HCT116 (cell line): ENCODE measurements around the gene HEY2. TPM values are rescaled to one million over a fixed set of nuclear protein-coding genes. Genes with fewer than 3 reads are reported as not detected.

Source experiments
- ATAC-seq: fragments of 200-7000 bp; cut with Tn5 transposase; 2 replicates; pipeline ENCODE4 v1.9.1; 2020; ENCODE audit warnings: mild to moderate bottlenecking, moderate library complexity
- BruUV-seq: library from RNA; stranded (reverse); fragments of 400-500 nt; replicated peaks from 2 replicates; lab custom pipeline; 2021; lab: Mats Ljungman, UMichigan
- CTCF ChIA-PET: fragments of 300-600 bp; sonication (Branson Sonifier 250); formaldehyde crosslinking; loops from one replicate; lab custom pipeline; 2021; ENCODE audit warnings: antibody characterized with exemption; lab: Charles Lee
- POLR2A ChIA-PET: fragments of 300-600, 350-600 bp; sonication (Branson Sonifier 250); formaldehyde crosslinking; loops from one replicate; lab custom pipeline; 2021; ENCODE audit warnings: antibody characterized with exemption; lab: Charles Lee
- RAD21 ChIA-PET, 2 experiments: fragments of 300-600 bp; sonication (Branson Sonifier 250); formaldehyde crosslinking; loops; one replicate each; lab custom pipeline; 2023; ENCODE audit warnings: low total read pairs in 2 of 2; ENCODE audit not compliant: uncharacterized antibody in 2 of 2, unreplicated experiment in 2 of 2, low non-redundant PET in 1 of 2; lab: Charles Lee
- DNase-seq: peaks from one replicate; pipeline ENCODE4 v3.0.0-alpha.2; 2010; ENCODE audit warnings: low read depth, low spot score
- H2AFZ ChIP-seq: fragments of 200-600 bp; shearing (Covaris generic), sonication (generic); 2 replicates; pipeline ENCODE4 v1.6.1; 2017; ENCODE audit warnings: low read depth, mixed run types, mixed read lengths, antibody characterized with exemption, low read length; ENCODE audit not compliant: poor library complexity, severe bottlenecking
- H3K27ac ChIP-seq: 2 replicates; pipeline ENCODE4 v1.5.1; 2012; ENCODE audit warnings: low read depth, low read length
- H3K27me3 ChIP-seq: fragments of 200-600 bp; sonication (generic); 2 replicates; pipeline ENCODE4 v1.6.1; 2016; ENCODE audit warnings: mixed run types, low read length, mixed read lengths; ENCODE audit not compliant: insufficient read depth
- H3K36me3 ChIP-seq, 2 experiments: fragments of 200-500 bp in 1 of 2; fragments of 200-600 bp in 1 of 2; sonication (Bioruptor generic) in 1 of 2; sonication (generic) in 1 of 2; 2 replicates each; pipeline versions ENCODE4 v1.5.1 to v1.6.1; 2014 to 2016; ENCODE audit warnings: low read length in 2 of 2, inconsistent platforms in 1 of 2, mixed read lengths in 1 of 2, mixed run types in 1 of 2; ENCODE audit not compliant: insufficient read depth in 2 of 2, control insufficient read depth in 1 of 2
- H3K4me1 ChIP-seq, 2 experiments: fragments of 200-600 bp in 1 of 2; sonication (generic) in 1 of 2; 2 replicates each; pipeline versions ENCODE4 v1.5.1 to v1.6.1; 2012 to 2017; ENCODE audit warnings: low read length in 2 of 2, inconsistent platforms in 1 of 2, mild to moderate bottlenecking in 1 of 2, mixed read lengths in 1 of 2, mixed run types in 1 of 2, moderate library complexity in 1 of 2; ENCODE audit not compliant: insufficient read depth in 2 of 2, control insufficient read depth in 1 of 2
- H3K4me2 ChIP-seq: fragments of 200-600 bp; sonication (generic); 2 replicates; pipeline ENCODE4 v1.6.1; 2017; ENCODE audit warnings: mixed run types, low read length, mixed read lengths
- H3K4me3 ChIP-seq, 2 experiments: fragments of 200-600 bp in 1 of 2; sonication (generic) in 1 of 2; replicated peaks in 1 of 2; 2 replicates each; pipeline ENCODE4 v1.5.1; 2011 to 2016; ENCODE audit warnings: low read length in 2 of 2, control low read depth in 1 of 2, low read depth in 1 of 2, mild to moderate bottlenecking in 1 of 2, mixed read lengths in 1 of 2, mixed run types in 1 of 2
- H3K79me2 ChIP-seq: fragments of 200-600 bp; sonication (generic); 2 replicates; pipeline ENCODE4 v1.6.1; 2017; ENCODE audit warnings: mild to moderate bottlenecking, mixed run types, low read length, moderate library complexity, mixed read lengths; ENCODE audit not compliant: insufficient read depth
- H3K9ac ChIP-seq: fragments of 200-600 bp; sonication (generic); 2 replicates; pipeline ENCODE4 v1.6.1; 2016; ENCODE audit warnings: low read length, mixed read lengths
- H3K9me2 ChIP-seq: fragments of 200-600 bp; sonication (generic), shearing (Covaris generic); 2 replicates; pipeline ENCODE4 v1.6.1; 2017; ENCODE audit warnings: mixed run types, mild to moderate bottlenecking, moderate library complexity; ENCODE audit not compliant: insufficient read depth
- H3K9me3 ChIP-seq, 2 experiments: fragments of 200-500 bp in 1 of 2; fragments of 200-600 bp in 1 of 2; sonication (Bioruptor generic) in 1 of 2; sonication (generic) in 1 of 2; 2 replicates each; pipeline ENCODE4 v1.6.1; 2014 to 2017; ENCODE audit warnings: low read length in 2 of 2, mixed read lengths in 2 of 2, inconsistent platforms in 1 of 2, low read depth in 1 of 2, mild to moderate bottlenecking in 1 of 2, mixed run types in 1 of 2, moderate library complexity in 1 of 2; ENCODE audit not compliant: control insufficient read depth in 1 of 2, insufficient read depth in 1 of 2
- H4K20me1 ChIP-seq: fragments of 200-600 bp; sonication (generic), shearing (Covaris generic); 2 replicates; pipeline ENCODE4 v1.6.1; 2017; ENCODE audit warnings: mixed run types, mild to moderate bottlenecking, moderate library complexity; ENCODE audit not compliant: insufficient read depth
- CBX3 ChIP-seq: IDR thresholded peaks from 2 replicates; pipeline ENCODE4 v1.6.1; 2012; ENCODE audit warnings: low read depth
- CEBPB ChIP-seq: IDR thresholded peaks from 2 replicates; pipeline ENCODE4 v1.6.1; 2012; ENCODE audit warnings: low read depth
- EGR1 ChIP-seq: IDR thresholded peaks from 2 replicates; pipeline ENCODE4 v1.6.1; 2012; ENCODE audit warnings: low read depth
- ELF1 ChIP-seq: IDR thresholded peaks from 2 replicates; pipeline ENCODE4 v1.6.1; 2012; ENCODE audit warnings: low read depth, borderline replicate concordance
- POLR2A ChIP-seq: IDR thresholded peaks from 2 replicates; pipeline ENCODE4 v1.7.0; 2011; ENCODE audit warnings: borderline replicate concordance; ENCODE audit not compliant: insufficient read depth, insufficient read length; ENCODE audit errors: extremely low read depth
- RAD21 ChIP-seq: IDR thresholded peaks from 2 replicates; pipeline ENCODE4 v1.6.1; 2012; ENCODE audit warnings: low read depth, mild to moderate bottlenecking
- SIN3A ChIP-seq: IDR thresholded peaks from 2 replicates; pipeline ENCODE4 v1.6.1; 2012; ENCODE audit warnings: low read depth
- SP1 ChIP-seq: IDR thresholded peaks from 2 replicates; pipeline ENCODE4 v1.6.1; 2012; ENCODE audit warnings: low read depth
- TCF7L2 ChIP-seq: IDR thresholded peaks from 2 replicates; pipeline ENCODE4 v1.7.0; 2011; ENCODE audit warnings: borderline replicate concordance, inconsistent platforms; ENCODE audit not compliant: insufficient read depth, insufficient read length; ENCODE audit errors: extremely low read depth
- YY1 ChIP-seq: IDR thresholded peaks from 2 replicates; pipeline ENCODE4 v1.6.1; 2011; ENCODE audit warnings: low read length, low read depth, moderate library complexity, mild to moderate bottlenecking; ENCODE audit not compliant: insufficient replicate concordance; ENCODE audit errors: extremely low read depth
- ZNF274 ChIP-seq: fragments of 200-500 bp; sonication (Bioruptor generic); IDR thresholded peaks from 2 replicates; pipeline ENCODE4 v1.6.1; 2014; ENCODE audit warnings: mild to moderate bottlenecking, low read depth, low read length, inconsistent platforms
- intact Hi-C: fragments of 100-400 bp; cut with micrococcal nuclease; formaldehyde crosslinking; loops from 2 replicates; pipeline ENCODE4 v1.10.0; 2022
- total RNA-seq: library from RNA; stranded (reverse); gene quantifications from one replicate; pipeline ENCODE4 v1.2.1, GENCODE V29; 2021; ENCODE audit not compliant: unreplicated experiment
- TF ChIP-seq, protein P1 (sequence below): IDR thresholded peaks from 2 replicates; pipeline ENCODE4 v1.6.1; 2012
- TF ChIP-seq, protein P2 (sequence below), 3 experiments: fragments of 200-600 bp in 1 of 3; sonication (generic) in 1 of 3; IDR thresholded peaks in 2 of 3; conservative IDR thresholded peaks in 1 of 3; 2 replicates each; pipeline ENCODE4 v1.5.1; 2012 to 2017; ENCODE audit warnings: low read depth in 2 of 3, low read length in 2 of 3, antibody characterized with exemption in 1 of 3, borderline replicate concordance in 1 of 3, control low read depth in 1 of 3, mild to moderate bottlenecking in 1 of 3, mixed read lengths in 1 of 3, mixed run types in 1 of 3, moderate library complexity in 1 of 3; ENCODE audit not compliant: insufficient read depth in 1 of 3
- TF ChIP-seq, protein P3 (sequence below): IDR thresholded peaks from 2 replicates; pipeline ENCODE4 v1.6.1; 2011; ENCODE audit warnings: mild to moderate bottlenecking, low read length, moderate library complexity; ENCODE audit not compliant: insufficient replicate concordance; ENCODE audit errors: extremely low read depth
- TF ChIP-seq, protein P4 (sequence below): IDR thresholded peaks from 2 replicates; pipeline ENCODE4 v1.6.1; 2012; ENCODE audit warnings: low read depth
- TF ChIP-seq, protein P5 (sequence below): IDR thresholded peaks from 2 replicates; pipeline ENCODE4 v1.6.1; 2012

The HEY2 gene
- total RNA-seq, 1 experiment from 2014 or later, result not detected

DNA sequence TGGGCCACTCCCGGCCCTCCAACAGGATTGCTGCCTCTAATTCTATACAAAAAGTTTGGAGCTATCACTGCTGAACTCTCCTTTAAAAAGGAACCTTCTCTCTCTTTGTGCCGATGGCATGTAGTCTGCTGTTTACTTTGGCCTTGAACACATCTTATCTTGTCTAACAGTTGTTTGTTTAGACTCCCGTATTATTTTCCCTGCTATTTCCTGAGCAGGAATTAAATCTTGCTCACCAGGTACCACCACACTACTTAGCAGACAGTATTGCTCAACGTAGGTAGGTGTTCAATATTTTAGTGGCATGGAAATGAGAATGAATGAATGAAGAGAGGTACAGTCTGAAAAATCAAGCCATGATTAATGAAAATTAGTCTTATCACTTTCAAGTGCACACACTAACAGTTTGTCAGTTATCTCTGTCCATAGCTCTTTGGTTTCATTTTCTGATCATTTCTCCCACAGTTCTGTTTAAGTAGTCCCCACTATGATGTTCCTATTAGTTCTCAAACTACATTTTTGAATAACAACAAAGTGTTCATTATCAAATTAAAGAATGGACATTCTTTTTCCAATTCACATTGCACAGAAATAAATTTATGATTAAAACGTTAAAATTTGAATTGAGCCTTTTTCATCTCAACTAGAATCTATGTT lies 6.8 kb upstream of the HEY2 start:
- intact Hi-C loops, result no loop called here
- H3K27me3 ChIP-seq, result peaks cover 67% of the 10 kb centered on the region
- POLR2A ChIA-PET, result no interaction called here

More for the DNA sequence above, 6.8 kb upstream of the HEY2 start:
- RAD21 ChIA-PET, result no interaction called here
- TF ChIP-seq, protein P1, sequence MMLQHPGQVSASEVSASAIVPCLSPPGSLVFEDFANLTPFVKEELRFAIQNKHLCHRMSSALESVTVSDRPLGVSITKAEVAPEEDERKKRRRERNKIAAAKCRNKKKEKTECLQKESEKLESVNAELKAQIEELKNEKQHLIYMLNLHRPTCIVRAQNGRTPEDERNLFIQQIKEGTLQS, result no peak
- no peak for TF ChIP-seq CBX3
- no peak for TF ChIP-seq ZNF274
- TF ChIP-seq SIN3A, result no peak
- TF ChIP-seq SP1, result no peak
- TF ChIP-seq EGR1, result no peak
- TF ChIP-seq, protein P2, sequence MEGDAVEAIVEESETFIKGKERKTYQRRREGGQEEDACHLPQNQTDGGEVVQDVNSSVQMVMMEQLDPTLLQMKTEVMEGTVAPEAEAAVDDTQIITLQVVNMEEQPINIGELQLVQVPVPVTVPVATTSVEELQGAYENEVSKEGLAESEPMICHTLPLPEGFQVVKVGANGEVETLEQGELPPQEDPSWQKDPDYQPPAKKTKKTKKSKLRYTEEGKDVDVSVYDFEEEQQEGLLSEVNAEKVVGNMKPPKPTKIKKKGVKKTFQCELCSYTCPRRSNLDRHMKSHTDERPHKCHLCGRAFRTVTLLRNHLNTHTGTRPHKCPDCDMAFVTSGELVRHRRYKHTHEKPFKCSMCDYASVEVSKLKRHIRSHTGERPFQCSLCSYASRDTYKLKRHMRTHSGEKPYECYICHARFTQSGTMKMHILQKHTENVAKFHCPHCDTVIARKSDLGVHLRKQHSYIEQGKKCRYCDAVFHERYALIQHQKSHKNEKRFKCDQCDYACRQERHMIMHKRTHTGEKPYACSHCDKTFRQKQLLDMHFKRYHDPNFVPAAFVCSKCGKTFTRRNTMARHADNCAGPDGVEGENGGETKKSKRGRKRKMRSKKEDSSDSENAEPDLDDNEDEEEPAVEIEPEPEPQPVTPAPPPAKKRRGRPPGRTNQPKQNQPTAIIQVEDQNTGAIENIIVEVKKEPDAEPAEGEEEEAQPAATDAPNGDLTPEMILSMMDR (IDR thresholded peaks at IDR 0.05 in 2 of 3, conservative IDR thresholded peaks at IDR 0.05 in 1 of 3; ENCODE audit: borderline replicate concordance in 1 of 3, insufficient read depth in 1 of 3, low read depth in 2 of 3, low read length in 2 of 3), result no peak
- no peak for TF ChIP-seq CEBPB
- no peak for TF ChIP-seq YY1
- TF ChIP-seq, protein P3, sequence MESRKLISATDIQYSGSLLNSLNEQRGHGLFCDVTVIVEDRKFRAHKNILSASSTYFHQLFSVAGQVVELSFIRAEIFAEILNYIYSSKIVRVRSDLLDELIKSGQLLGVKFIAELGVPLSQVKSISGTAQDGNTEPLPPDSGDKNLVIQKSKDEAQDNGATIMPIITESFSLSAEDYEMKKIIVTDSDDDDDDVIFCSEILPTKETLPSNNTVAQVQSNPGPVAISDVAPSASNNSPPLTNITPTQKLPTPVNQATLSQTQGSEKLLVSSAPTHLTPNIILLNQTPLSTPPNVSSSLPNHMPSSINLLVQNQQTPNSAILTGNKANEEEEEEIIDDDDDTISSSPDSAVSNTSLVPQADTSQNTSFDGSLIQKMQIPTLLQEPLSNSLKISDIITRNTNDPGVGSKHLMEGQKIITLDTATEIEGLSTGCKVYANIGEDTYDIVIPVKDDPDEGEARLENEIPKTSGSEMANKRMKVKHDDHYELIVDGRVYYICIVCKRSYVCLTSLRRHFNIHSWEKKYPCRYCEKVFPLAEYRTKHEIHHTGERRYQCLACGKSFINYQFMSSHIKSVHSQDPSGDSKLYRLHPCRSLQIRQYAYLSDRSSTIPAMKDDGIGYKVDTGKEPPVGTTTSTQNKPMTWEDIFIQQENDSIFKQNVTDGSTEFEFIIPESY, result no peak
- TF ChIP-seq, protein P4, sequence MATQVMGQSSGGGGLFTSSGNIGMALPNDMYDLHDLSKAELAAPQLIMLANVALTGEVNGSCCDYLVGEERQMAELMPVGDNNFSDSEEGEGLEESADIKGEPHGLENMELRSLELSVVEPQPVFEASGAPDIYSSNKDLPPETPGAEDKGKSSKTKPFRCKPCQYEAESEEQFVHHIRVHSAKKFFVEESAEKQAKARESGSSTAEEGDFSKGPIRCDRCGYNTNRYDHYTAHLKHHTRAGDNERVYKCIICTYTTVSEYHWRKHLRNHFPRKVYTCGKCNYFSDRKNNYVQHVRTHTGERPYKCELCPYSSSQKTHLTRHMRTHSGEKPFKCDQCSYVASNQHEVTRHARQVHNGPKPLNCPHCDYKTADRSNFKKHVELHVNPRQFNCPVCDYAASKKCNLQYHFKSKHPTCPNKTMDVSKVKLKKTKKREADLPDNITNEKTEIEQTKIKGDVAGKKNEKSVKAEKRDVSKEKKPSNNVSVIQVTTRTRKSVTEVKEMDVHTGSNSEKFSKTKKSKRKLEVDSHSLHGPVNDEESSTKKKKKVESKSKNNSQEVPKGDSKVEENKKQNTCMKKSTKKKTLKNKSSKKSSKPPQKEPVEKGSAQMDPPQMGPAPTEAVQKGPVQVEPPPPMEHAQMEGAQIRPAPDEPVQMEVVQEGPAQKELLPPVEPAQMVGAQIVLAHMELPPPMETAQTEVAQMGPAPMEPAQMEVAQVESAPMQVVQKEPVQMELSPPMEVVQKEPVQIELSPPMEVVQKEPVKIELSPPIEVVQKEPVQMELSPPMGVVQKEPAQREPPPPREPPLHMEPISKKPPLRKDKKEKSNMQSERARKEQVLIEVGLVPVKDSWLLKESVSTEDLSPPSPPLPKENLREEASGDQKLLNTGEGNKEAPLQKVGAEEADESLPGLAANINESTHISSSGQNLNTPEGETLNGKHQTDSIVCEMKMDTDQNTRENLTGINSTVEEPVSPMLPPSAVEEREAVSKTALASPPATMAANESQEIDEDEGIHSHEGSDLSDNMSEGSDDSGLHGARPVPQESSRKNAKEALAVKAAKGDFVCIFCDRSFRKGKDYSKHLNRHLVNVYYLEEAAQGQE, result no peak
- TF ChIP-seq POLR2A, result no peak
- no peak for TF ChIP-seq RAD21
- TF ChIP-seq TCF7L2, result no peak
- TF ChIP-seq ELF1, result no peak
- TF ChIP-seq, protein P5, sequence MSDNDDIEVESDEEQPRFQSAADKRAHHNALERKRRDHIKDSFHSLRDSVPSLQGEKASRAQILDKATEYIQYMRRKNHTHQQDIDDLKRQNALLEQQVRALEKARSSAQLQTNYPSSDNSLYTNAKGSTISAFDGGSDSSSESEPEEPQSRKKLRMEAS, result no peak
- CTCF ChIA-PET, result interaction anchor here (1.4 kb wide), 1 partner anchor 11 kb away, joined by 4 read pairs; no protein-coding TSS in a partner anchor
- H3K9ac ChIP-seq, result no peak overlapping the region
- ATAC-seq (no peak), DNase-seq (no peak)
- no peaks in the 10 kb centered on the region for H4K20me1 ChIP-seq
- H3K36me3 ChIP-seq, result no peaks in the 10 kb centered on the region
- no peak overlapping the region for H3K4me3 ChIP-seq
- H3K79me2 ChIP-seq, result no peaks in the 10 kb centered on the region
- no peaks in the 10 kb centered on the region for H3K9me2 ChIP-seq
- no peak overlapping the region for H3K4me2 ChIP-seq
- H2AFZ ChIP-seq, result no peak overlapping the region
- no TSS peak for BruUV-seq
- H3K27ac ChIP-seq, result no peak overlapping the region
- H3K4me1 ChIP-seq, result no peaks in the 10 kb centered on the region
- no peaks in the 10 kb centered on the region for H3K9me3 ChIP-seq
